ENCODE data around the gene UCHL5.
"Not testable (repeated sequence)": the region's sequence is repeated elsewhere in the genome, so short reads cannot be mapped to it uniquely, and the experiment has no call there.

UCHL5 gene

DNA sequence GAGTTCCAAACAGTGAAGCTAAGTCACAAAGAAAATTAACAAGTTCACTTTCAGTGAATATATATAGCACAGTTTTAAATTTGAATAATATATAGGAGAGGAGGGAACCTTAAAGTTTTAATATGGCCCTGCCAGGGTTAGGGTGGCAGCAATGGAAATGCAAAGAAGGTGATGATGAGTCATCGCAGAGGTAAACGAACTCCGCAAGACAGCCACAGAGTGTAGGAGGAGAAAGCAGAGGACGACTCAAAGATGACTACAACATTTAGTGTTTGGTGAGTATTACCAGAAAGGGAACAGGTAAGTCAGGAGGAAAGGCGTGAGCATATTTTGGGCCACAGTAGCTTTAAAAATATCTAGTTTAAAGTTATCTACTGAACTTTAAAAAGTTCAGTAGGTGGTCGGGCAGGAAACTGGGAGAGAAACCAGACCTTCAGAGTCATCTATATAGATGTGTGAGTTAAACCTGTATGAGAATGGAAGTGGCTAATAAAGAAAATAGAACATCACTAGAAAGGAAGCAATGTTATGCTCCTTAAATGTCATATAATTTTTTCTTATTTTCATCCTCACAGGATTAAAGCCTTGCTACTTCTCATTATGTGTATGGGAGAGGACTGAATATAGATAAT, 75.7 kb downstream of the UCHL5 start:
- Histone ChIP-seq H3K9me3 (ENCODE audit: low read length) (no peaks in the 10 kb centered on the region), H3K27me3 (ENCODE audit: insufficient read depth, low read length) (no peaks in the 10 kb centered on the region), H3K4me3 (ENCODE audit: low read length) (no peak overlapping the region), H2AFZ (ENCODE audit: low read depth, low read length) (no peak overlapping the region), H3K36me3 (ENCODE audit: insufficient read depth, low read length) (no peaks in the 10 kb centered on the region), H3K4me1 (ENCODE audit: insufficient read depth, low read length) (no peaks in the 10 kb centered on the region)

GRCh38 chr1:192980856-192981255, 78.3 kb downstream of the UCHL5 start:
- no peaks in the 10 kb centered on the region for H3K27me3 ChIP-seq (ENCODE audit: insufficient read depth, low read length)
- H2AFZ ChIP-seq (ENCODE audit: low read depth, low read length) = no peak overlapping the region
- H3K4me1 ChIP-seq (ENCODE audit: insufficient read depth, low read length) = no peaks in the 10 kb centered on the region
- no peaks in the 10 kb centered on the region for H3K9me3 ChIP-seq (ENCODE audit: low read length)
- no peak overlapping the region for H3K4me3 ChIP-seq (ENCODE audit: low read length)
- H3K36me3 ChIP-seq (ENCODE audit: insufficient read depth, low read length) = no peaks in the 10 kb centered on the region

DNA sequence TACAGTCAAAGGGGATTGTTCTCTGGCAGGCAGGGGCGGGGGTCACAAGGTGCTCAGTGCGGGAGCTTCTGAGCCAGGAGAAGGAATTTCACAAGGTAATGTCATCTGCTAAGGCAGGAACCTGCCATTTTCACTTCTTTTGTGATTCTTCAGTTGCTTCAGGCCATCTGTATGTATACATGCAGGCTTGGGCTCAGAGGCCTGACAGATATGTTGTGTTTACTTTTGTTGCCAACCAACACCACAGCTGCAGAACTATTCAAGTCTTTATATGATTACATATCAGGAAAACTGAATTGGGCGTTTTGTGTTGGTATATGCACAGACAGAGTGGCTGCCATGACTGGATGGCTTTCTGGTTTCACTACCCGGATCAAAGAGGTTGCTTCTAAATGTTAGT, 78.8 kb downstream of the UCHL5 start:
- not testable (repeated sequence) for H2AFZ ChIP-seq (ENCODE audit: low read depth, low read length); H3K36me3 ChIP-seq (ENCODE audit: insufficient read depth, low read length); H3K4me3 ChIP-seq (ENCODE audit: low read length); H3K27me3 ChIP-seq (ENCODE audit: insufficient read depth, low read length); H3K9me3 ChIP-seq (ENCODE audit: low read length); H3K4me1 ChIP-seq (ENCODE audit: insufficient read depth, low read length)

DNA sequence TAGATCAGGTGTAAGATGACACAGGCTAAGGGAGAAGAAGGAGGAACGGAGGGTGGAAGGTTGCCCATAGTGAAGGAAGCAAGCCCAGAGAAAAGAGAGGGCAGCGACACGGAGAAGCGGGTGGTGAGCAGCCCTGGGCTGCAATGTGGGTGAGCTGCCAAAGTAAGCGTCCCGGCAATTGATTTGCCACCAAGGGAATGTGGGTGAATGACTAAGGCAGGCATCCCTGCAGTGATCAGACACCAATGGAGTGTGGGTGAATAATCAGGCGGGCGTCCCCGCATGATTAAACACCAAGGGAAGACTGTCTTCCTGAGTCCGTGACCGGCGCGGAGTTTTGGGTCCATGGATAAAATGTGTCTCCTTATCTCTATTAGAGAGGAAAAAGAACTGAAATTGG, 79.6 kb downstream of the UCHL5 start:
- Histone ChIP-seq H3K4me1 (ENCODE audit: insufficient read depth, low read length) (no peaks in the 10 kb centered on the region), H3K4me3 (ENCODE audit: low read length) (no peak overlapping the region), H3K9me3 (ENCODE audit: low read length) (no peaks in the 10 kb centered on the region), H3K27me3 (ENCODE audit: insufficient read depth, low read length) (no peaks in the 10 kb centered on the region), H3K36me3 (ENCODE audit: insufficient read depth, low read length) (no peaks in the 10 kb centered on the region), H2AFZ (ENCODE audit: low read depth, low read length) (no peak overlapping the region)

DNA sequence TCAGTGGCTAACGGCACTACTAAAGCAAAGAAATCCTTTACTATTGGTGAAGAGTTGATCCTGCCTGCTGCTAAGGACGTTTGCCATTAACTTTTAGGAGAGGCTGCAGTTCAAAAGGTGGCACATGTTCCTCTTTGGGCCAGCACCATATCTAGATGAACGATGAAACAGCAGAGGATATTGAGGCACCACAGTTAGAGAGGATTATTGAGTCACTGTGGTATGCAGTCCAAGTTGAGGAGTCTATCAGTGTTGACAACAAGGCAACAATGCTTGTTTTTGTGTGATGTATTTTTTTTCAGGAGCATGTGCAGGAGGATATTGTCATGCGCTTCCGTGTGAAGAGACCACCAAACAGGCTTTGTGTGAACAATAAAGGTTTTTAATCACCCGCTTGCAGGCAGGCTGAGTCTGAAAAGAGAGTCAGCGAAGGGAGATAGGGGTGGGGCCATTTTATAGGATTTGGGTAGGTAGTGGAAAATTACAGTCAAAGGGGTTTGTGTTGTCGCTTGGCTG, 80.9 kb downstream of the UCHL5 start:
- H3K9me3 ChIP-seq (ENCODE audit: low read length) = no peaks in the 10 kb centered on the region
- no peaks in the 10 kb centered on the region for H3K36me3 ChIP-seq (ENCODE audit: insufficient read depth, low read length)
- no peaks in the 10 kb centered on the region for H3K4me1 ChIP-seq (ENCODE audit: insufficient read depth, low read length)
- no peaks in the 10 kb centered on the region for H3K27me3 ChIP-seq (ENCODE audit: insufficient read depth, low read length)
- H2AFZ ChIP-seq (ENCODE audit: low read depth, low read length) = no peak overlapping the region
- H3K4me3 ChIP-seq (ENCODE audit: low read length) = no peak overlapping the region

- H3K9me3 ChIP-seq (ENCODE audit: low read length) = no peaks in the 10 kb centered on the region
- no peak overlapping the region for H2AFZ ChIP-seq (ENCODE audit: low read depth, low read length)
- no peak overlapping the region for H3K4me3 ChIP-seq (ENCODE audit: low read length)
- no peaks in the 10 kb centered on the region for H3K4me1 ChIP-seq (ENCODE audit: insufficient read depth, low read length)
- H3K36me3 ChIP-seq (ENCODE audit: insufficient read depth, low read length) = no peaks in the 10 kb centered on the region
- H3K27me3 ChIP-seq (ENCODE audit: insufficient read depth, low read length) = no peaks in the 10 kb centered on the region
Measured at GRCh38 chr1:192977089-192977706, 82.0 kb downstream of the UCHL5 start.

DNA sequence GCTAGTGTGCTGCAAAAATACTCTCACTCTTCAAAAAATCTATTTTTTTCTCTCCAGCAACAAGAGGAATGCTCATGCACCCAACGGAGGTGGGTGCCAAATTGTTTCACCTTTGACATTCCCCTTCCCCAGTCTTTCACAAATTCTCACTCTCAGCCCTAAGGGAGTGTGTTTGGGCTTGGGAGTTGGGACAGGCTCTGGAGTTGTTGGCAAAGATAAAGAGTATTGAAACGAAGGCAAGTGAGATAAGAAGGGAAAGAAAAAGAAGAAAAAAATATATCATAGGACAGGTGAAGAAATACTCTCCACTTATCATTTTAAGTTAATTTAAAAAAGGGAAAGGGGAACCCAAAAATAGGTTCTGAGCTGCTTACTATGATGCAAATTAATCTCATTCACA, 82.6 kb downstream of the UCHL5 start:
- Histone ChIP-seq H3K4me1 (ENCODE audit: insufficient read depth, low read length) (no peaks in the 10 kb centered on the region), H3K36me3 (ENCODE audit: insufficient read depth, low read length) (no peaks in the 10 kb centered on the region), H3K27me3 (ENCODE audit: insufficient read depth, low read length) (no peaks in the 10 kb centered on the region), H3K4me3 (ENCODE audit: low read length) (no peak overlapping the region), H3K9me3 (ENCODE audit: low read length) (no peaks in the 10 kb centered on the region), H2AFZ (ENCODE audit: low read depth, low read length) (no peak overlapping the region)

DNA sequence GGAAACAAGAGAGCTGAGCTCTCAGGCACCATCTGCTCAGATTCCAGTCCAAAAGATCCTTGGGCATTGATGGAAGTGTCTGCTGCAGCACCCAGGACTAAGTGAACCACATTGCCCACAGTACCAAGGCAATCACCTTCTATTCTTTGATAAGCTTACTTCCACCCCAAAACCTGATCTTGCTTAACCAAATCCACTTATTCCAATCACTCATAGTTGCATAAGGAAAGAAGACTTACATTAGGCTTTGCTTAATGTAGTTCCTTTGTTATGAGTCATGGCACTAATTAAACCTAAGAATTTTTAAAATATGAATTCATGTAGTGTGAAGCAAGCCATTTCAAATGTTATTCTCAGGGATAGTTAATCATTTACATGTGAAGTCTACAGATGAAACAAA, 84.5 kb downstream of the UCHL5 start:
- no peak overlapping the region for H3K4me3 ChIP-seq (ENCODE audit: low read length)
- no peaks in the 10 kb centered on the region for H3K9me3 ChIP-seq (ENCODE audit: low read length)
- no peaks in the 10 kb centered on the region for H3K27me3 ChIP-seq (ENCODE audit: insufficient read depth, low read length)
- H3K4me1 ChIP-seq (ENCODE audit: insufficient read depth, low read length) = no peaks in the 10 kb centered on the region
- H3K36me3 ChIP-seq (ENCODE audit: insufficient read depth, low read length) = no peaks in the 10 kb centered on the region
- H2AFZ ChIP-seq (ENCODE audit: low read depth, low read length) = no peak overlapping the region

DNA sequence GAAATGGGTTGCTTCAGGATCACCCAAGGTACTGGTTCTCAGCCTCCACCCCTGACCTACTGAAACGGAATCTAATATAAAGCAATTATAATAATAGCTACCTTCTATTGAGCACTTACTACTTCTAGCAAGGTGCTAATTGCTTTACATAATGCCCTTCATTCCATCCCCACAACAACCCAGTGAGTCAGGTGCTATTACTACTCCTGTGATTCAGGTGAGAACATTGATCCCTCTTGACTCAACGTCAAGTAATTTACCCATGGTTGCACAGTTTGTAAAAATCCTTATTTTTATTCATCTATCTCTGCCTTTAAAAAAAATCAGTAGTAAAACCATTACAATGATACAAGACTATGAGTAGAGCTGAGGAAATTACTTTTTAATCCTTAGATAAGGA, 85.2 kb downstream of the UCHL5 start:
- no peaks in the 10 kb centered on the region for H3K27me3 ChIP-seq (ENCODE audit: insufficient read depth, low read length)
- H3K4me1 ChIP-seq (ENCODE audit: insufficient read depth, low read length) = no peaks in the 10 kb centered on the region
- no peak overlapping the region for H3K4me3 ChIP-seq (ENCODE audit: low read length)
- no peaks in the 10 kb centered on the region for H3K36me3 ChIP-seq (ENCODE audit: insufficient read depth, low read length)
- H2AFZ ChIP-seq (ENCODE audit: low read depth, low read length) = no peak overlapping the region
- no peaks in the 10 kb centered on the region for H3K9me3 ChIP-seq (ENCODE audit: low read length)

DNA sequence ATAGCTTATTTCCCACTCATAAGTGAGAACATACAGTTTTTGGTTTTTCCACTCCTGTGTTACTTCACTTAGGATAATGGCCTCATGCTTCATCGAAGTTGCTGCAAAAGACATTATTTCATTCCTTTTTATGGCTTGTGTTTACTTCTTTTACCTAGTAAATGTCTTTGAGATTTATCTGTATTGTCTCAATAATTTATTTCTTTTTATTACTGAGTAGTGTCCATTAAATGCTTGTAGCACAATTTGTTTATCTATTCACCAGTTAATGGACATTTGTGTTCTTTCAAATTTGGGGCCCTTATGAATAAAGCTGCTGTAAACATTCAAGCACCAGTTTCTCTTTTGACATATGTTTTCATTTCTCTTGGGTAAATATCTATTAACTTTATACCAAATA, 86.0 kb downstream of the UCHL5 start:
- Histone ChIP-seq H2AFZ (ENCODE audit: low read depth, low read length) (no peak overlapping the region), H3K36me3 (ENCODE audit: insufficient read depth, low read length) (no peaks in the 10 kb centered on the region), H3K9me3 (ENCODE audit: low read length) (no peaks in the 10 kb centered on the region), H3K4me3 (ENCODE audit: low read length) (no peak overlapping the region), H3K27me3 (ENCODE audit: insufficient read depth, low read length) (no peaks in the 10 kb centered on the region), H3K4me1 (ENCODE audit: insufficient read depth, low read length) (no peaks in the 10 kb centered on the region)

- H3K4me1 ChIP-seq (ENCODE audit: insufficient read depth, low read length) = no peaks in the 10 kb centered on the region
- no peaks in the 10 kb centered on the region for H3K27me3 ChIP-seq (ENCODE audit: insufficient read depth, low read length)
- no peaks in the 10 kb centered on the region for H3K36me3 ChIP-seq (ENCODE audit: insufficient read depth, low read length)
- H3K4me3 ChIP-seq (ENCODE audit: low read length) = no peak overlapping the region
- no peaks in the 10 kb centered on the region for H3K9me3 ChIP-seq (ENCODE audit: low read length)
- H2AFZ ChIP-seq (ENCODE audit: low read depth, low read length) = no peak overlapping the region
Measured at GRCh38 chr1:192969091-192969490, 90.1 kb downstream of the UCHL5 start.

- Histone ChIP-seq H3K4me1 (ENCODE audit: insufficient read depth, low read length) (no peaks in the 10 kb centered on the region), H2AFZ (ENCODE audit: low read depth, low read length) (no peak overlapping the region), H3K4me3 (ENCODE audit: low read length) (no peak overlapping the region), H3K9me3 (ENCODE audit: low read length) (no peaks in the 10 kb centered on the region), H3K36me3 (ENCODE audit: insufficient read depth, low read length) (no peaks in the 10 kb centered on the region), H3K27me3 (ENCODE audit: insufficient read depth, low read length) (no peaks in the 10 kb centered on the region)
Measured at GRCh38 chr1:192968323-192968722, 90.8 kb downstream of the UCHL5 start.

GRCh38 chr1:192967901-192968300, 91.3 kb downstream of the UCHL5 start:
- Histone ChIP-seq H3K4me1 (ENCODE audit: insufficient read depth, low read length) (no peaks in the 10 kb centered on the region), H3K27me3 (ENCODE audit: insufficient read depth, low read length) (no peaks in the 10 kb centered on the region), H3K9me3 (ENCODE audit: low read length) (no peaks in the 10 kb centered on the region), H3K36me3 (ENCODE audit: insufficient read depth, low read length) (no peaks in the 10 kb centered on the region), H3K4me3 (ENCODE audit: low read length) (no peak overlapping the region), H2AFZ (ENCODE audit: low read depth, low read length) (no peak overlapping the region)
